ENCODE data around the gene WNT3A.

DNA sequence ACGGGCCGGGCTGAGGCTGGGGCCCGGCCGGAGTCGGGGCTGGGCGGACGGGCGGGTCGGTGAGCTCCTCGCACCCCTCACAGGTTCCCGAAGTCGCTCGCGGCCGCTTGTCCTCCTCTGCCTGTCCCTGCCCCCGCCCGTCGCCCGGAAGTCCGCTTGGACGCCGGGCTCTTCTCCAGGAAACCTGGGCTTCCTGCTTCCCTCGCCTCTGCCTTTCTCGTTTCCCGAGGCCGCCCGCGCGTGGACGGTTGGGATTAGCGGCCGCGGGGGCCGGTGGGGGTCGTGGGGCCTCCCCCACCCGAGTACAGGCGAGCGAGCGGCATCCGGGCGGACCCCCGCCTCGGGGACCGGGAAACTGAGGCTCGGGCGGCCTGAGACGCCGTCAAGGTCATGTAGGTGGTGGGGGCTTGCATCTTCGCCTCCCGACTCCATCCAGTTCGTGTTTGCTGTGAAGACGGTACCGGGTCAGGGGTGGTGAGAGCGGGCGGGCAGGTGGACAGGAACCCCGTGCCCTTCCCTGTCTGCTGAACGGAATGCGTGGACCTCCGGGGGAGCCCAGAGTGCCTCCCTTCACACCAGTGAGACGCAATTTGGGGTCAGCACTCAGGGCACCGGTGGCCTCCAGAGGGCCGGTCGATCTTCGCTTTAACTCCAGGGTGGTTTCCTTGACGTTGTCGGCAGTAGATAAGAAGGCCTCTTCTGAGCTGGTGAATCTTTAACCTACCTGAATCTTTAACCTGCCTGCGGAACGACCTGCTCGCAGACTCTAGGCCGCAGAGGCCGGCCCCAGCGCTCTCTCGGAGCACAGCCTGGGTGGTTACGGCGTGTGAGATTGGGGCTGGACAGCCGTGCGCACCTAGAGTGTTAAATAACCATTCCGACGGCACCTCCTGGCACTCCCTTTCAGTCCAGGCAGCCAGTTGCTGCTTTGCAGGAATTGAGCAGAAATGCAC lies 76.4 kb downstream of the WNT3A start:
- TF ChIP-seq CTCF (IDR thresholded peaks at IDR 0.05) (no peak), EP300 (IDR thresholded peaks at IDR 0.05) (no peak), POLR2A (IDR thresholded peaks at IDR 0.05) (no peak)
